ENCODE measurements around the gene HSD17B2. TPM values are rescaled to one million over a fixed set of nuclear protein-coding genes. Genes with fewer than 3 reads are reported as not detected.

The HSD17B2 gene
- total and polyA plus RNA-seq, 8 donors, result 0.11 to 0.86 (median 0.37) TPM

DNA sequence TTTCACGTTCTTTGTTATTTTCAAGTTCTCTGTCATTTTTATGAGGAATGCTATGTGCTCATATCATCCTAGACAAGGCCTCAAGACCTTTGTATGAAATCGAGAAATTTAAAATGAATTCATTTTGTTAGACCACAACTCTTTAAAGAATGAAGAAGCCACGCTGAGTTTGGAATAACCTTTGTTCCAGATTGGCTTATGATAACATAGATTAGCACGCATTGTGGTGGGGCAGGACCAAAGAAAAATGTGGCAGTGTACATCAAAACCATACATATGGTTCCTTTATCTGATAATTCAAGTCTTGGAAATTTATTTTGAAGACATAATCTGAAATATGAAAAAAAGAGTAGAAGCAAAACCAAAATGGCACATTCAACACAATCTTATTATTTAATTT, 2.2 kb downstream of the HSD17B2 start:
- H3K27me3 ChIP-seq, result no peaks in the 10 kb centered on the region
- no peaks in the 10 kb centered on the region for H3K4me1 ChIP-seq
- H3K9me3 ChIP-seq, result no peaks in the 10 kb centered on the region
- intact Hi-C loops (cut with DNase I), result no loop called here
- H3K4me3 ChIP-seq, result no peak overlapping the region
- no peak overlapping the region for H3K27ac ChIP-seq
- TF ChIP-seq, protein P1, sequence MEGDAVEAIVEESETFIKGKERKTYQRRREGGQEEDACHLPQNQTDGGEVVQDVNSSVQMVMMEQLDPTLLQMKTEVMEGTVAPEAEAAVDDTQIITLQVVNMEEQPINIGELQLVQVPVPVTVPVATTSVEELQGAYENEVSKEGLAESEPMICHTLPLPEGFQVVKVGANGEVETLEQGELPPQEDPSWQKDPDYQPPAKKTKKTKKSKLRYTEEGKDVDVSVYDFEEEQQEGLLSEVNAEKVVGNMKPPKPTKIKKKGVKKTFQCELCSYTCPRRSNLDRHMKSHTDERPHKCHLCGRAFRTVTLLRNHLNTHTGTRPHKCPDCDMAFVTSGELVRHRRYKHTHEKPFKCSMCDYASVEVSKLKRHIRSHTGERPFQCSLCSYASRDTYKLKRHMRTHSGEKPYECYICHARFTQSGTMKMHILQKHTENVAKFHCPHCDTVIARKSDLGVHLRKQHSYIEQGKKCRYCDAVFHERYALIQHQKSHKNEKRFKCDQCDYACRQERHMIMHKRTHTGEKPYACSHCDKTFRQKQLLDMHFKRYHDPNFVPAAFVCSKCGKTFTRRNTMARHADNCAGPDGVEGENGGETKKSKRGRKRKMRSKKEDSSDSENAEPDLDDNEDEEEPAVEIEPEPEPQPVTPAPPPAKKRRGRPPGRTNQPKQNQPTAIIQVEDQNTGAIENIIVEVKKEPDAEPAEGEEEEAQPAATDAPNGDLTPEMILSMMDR (IDR thresholded peaks at IDR 0.05), result no peak
- ATAC-seq (no peak), DNase-seq (no peak)
- H3K36me3 ChIP-seq, result no peaks in the 10 kb centered on the region

DNA sequence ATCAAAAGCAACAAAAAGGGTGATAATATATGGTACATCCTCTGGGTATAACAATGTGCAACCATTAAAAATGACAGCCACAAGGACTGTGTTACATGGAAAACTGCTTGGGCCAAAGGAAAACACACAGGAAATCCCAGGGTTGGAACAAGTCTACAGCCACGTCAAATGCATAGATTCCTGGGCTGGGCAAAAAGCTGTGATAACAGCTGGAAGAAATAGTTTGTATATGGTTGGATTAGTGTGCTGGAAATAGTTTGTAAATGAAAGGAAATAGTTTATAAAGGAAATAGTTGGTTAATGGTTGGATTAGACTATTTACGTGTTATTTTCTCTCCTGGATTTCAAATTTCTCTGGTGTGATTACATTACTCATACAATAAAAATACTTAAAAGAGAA, 2.6 kb downstream of the HSD17B2 start:
- TF ChIP-seq, protein P1 (IDR thresholded peaks at IDR 0.05), result no peak
- Histone ChIP-seq H3K4me1 (no peaks in the 10 kb centered on the region), H3K36me3 (no peaks in the 10 kb centered on the region), H3K27ac (no peak overlapping the region), H3K27me3 (no peaks in the 10 kb centered on the region), H3K9me3 (no peaks in the 10 kb centered on the region), H3K4me3 (no peak overlapping the region)
- ATAC-seq, result no peak
- intact Hi-C loops (cut with DNase I), result no loop called here
- DNase-seq, result peak in 1 of 4 donors; percentile 30

DNA sequence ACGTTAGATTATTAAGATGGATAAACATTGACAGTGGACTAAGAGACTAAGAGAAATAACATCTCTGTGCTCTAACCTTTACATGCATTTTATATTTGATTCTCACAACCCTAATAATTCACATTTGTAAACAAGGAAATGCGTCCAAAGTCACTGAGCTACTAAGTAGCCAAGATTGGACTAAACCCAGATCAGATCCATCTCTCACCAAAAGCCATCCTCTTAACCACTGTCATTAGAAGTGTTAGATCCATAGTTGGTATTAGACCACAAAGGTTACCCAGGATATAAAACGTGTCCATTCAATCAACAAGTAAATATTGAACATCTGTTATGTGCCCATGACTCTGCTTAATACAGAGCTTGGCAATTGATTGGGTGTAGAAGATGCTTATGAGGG, 5.2 kb downstream of the HSD17B2 start:
- ATAC-seq, result no peak
- no peak for DNase-seq

DNA sequence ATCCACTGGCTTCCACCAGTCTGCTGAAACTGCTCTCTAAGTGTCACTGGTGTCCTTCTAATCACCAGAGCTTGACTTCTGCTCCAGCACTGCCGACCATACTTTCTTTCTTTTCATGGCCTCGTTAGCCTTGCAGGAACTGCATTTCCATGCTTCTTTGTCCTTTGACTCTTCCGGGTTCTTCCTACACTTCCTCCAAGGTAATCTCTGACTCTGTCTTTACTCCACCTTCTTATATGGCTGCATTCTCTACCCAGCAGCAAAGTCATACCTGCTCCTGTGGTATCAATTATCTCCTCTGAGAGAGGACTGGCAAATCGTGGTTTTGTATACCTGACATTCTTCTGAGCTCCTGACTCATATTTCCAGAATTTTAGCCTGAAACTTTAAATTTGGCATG, 6.5 kb downstream of the HSD17B2 start:
- no peak for ATAC-seq
- intact Hi-C loops (cut with DNase I), result no loop called here

More for the DNA sequence above, 5.2 kb downstream of the HSD17B2 start:
- Histone ChIP-seq H3K4me3 (no peak overlapping the region), H3K27me3 (no peaks in the 10 kb centered on the region), H3K27ac (no peak overlapping the region), H3K9me3 (no peaks in the 10 kb centered on the region), H3K36me3 (no peaks in the 10 kb centered on the region), H3K4me1 (no peaks in the 10 kb centered on the region)
- TF ChIP-seq, protein P1 (IDR thresholded peaks at IDR 0.05), result no peak
- intact Hi-C loops (cut with DNase I), result no loop called here

DNA sequence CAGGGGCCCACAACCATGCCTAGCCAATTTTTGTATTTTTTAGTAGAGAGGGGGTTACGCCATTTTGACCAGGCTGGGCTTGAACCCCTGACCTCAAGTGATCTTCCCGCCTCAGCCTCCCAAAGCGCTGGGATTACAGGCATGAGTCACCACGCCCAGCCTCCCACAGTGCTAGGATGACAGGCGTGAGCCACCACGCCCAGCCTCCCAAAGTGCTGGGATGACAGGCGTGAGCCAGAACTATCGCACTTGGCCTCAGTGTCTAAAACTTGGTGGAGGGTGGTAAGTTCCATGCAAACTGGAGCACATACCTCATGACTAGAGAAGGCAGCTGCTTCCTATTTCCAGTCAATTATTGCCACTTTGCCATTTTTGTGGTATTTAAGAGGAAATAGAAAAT, 7.1 kb downstream of the HSD17B2 start:
- Histone ChIP-seq H3K4me3 (no peak overlapping the region), H3K27me3 (no peaks in the 10 kb centered on the region), H3K4me1 (no peaks in the 10 kb centered on the region), H3K27ac (no peak overlapping the region), H3K9me3 (no peaks in the 10 kb centered on the region), H3K36me3 (no peaks in the 10 kb centered on the region)
- DNase-seq, result no peak
- no peak for ATAC-seq
- TF ChIP-seq, protein P1 (IDR thresholded peaks at IDR 0.05), result no peak
- intact Hi-C loops (cut with DNase I), result no loop called here

More for the DNA sequence above, 6.5 kb downstream of the HSD17B2 start:
- no peak for DNase-seq
- Histone ChIP-seq H3K4me1 (no peaks in the 10 kb centered on the region), H3K4me3 (no peak overlapping the region), H3K9me3 (no peaks in the 10 kb centered on the region), H3K36me3 (no peaks in the 10 kb centered on the region), H3K27ac (no peak overlapping the region), H3K27me3 (no peaks in the 10 kb centered on the region)
- TF ChIP-seq, protein P1 (IDR thresholded peaks at IDR 0.05), result no peak

Data from left lung (tissue), 10 donors.